ENCODE measurements around the gene FBXW12. TPM values are rescaled to one million over a fixed set of nuclear protein-coding genes. Genes with fewer than 3 reads are reported as not detected.

The FBXW12 gene
- total RNA-seq, 2 donors from 2014 or later, result not detected

DNA sequence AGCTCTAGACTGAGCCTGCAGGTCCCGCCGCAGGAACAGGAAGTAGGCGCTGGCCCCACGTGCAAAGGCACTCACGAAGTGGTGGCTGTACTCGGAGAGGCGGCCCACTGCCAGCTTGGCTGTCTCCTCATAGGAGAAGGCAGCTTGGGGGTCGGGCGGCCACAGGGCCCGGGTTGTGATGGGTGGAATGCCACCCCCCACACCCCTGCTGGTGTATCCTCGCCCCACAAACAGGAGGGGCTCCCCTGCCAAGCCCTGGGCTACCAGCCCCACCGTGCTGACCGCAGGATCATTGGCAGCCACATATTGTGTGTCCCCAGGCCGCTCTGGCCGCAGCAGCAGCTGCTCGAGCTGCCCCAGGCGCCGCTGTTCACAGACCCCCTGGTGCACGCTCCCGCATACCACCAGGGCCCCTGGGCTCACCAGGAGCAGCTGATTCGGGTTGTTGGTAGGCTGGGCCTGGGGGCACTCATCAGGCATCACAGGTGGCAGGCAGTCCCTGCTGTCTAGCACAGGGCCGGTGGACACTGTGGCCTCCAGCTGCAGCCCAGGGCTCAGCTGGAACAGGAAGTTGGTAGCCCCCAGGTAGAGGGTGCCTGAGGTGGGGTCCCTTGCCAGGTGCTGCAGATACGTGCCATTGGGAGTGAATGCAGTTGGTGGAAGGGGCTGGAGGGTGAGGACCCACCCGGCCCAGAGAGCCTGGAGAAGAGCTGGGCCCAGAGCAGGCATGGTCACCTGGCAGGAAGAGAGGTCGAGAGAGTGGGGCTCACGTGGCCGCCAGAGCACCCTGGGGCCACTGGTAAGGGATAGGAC lies 52.1 kb downstream of the FBXW12 start:
- Mint-ChIP-seq H3K9me3 (no peaks in the 10 kb centered on the region), H3K27ac (no peak overlapping the region), H3K4me3 (no peak overlapping the region), H3K4me1 (ENCODE audit: low read depth) (no peaks in the 10 kb centered on the region), H3K27me3 (ENCODE audit: low read depth) (peaks cover 19% of the 10 kb centered on the region), H3K36me3 (ENCODE audit: insufficient read depth in 2 of 2) (no peaks in the 10 kb centered on the region)
- DNase-seq (no peak), ATAC-seq (replicated peaks in 1 of 2) (no peak)

DNA sequence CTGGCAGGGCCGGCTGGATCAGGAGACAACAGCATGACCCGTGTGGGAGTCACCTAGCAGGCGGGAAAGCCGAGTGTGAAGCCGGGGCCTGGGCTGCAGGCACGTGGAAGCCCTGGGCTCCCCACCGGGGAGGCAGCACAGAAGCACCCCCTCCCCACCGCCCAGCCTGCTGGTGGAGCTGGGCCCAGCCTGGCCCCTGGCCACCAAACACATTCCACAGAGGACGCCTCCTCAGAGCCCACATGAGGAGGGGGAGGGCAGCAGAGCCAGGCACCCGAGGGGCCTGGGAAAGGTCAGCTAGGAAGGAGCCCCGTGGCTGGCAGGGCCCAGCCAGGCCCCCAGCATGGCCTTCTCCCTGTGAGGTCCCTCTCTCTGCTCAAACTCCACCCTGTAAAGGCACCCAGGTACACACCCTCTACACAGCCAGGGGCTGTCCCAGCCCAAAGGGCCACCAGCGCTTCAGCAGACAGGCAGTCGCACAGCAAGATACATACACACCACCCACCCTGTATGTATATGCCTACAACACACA lies 53.3 kb downstream of the FBXW12 start:
- no peak overlapping the region for H3K27ac Mint-ChIP-seq
- H3K36me3 Mint-ChIP-seq (ENCODE audit: insufficient read depth in 2 of 2), result no peaks in the 10 kb centered on the region
- ATAC-seq (replicated peaks in 1 of 2) (no peak), DNase-seq (no peak)
- H3K4me1 Mint-ChIP-seq (ENCODE audit: low read depth), result no peaks in the 10 kb centered on the region
- H3K4me3 Mint-ChIP-seq, result no peak overlapping the region
- H3K9me3 Mint-ChIP-seq, result no peaks in the 10 kb centered on the region
- H3K27me3 Mint-ChIP-seq (ENCODE audit: low read depth), result peaks cover 19% of the 10 kb centered on the region

DNA sequence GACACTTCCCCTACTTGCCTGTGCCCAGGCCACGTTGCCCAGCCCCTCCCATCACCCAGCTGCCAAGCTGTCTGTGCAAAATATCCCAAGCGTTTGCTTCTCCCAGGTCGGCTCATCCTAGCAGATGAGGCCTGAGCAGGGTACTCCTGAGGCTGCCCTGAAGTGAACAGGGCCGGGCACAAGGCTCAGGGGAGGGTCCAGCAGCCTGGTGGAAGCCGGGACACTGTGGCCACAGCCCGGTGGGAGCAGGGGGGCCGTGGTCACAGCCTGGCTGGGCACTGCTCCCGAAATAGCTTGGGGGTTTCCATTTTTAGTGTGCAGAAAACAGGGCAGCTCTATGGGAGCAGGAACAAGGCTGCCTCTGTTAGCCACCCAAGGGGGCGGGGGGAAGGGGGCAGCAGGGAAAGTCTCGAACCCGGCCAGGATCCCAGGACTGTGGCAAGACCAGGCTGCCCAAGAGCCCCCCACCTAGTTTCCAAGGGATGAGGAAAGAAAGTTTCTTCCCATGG lies 54.4 kb downstream of the FBXW12 start:
- Mint-ChIP-seq H3K4me3 (no peak overlapping the region), H3K9me3 (no peaks in the 10 kb centered on the region), H3K27ac (no peak overlapping the region), H3K27me3 (ENCODE audit: low read depth) (peaks cover 19% of the 10 kb centered on the region), H3K36me3 (ENCODE audit: insufficient read depth in 2 of 2) (no peaks in the 10 kb centered on the region), H3K4me1 (ENCODE audit: low read depth) (no peaks in the 10 kb centered on the region)
- ATAC-seq (replicated peaks in 1 of 2), result no peak
- no peak for DNase-seq

GRCh38 chr3:48426944-48427629 lies 55.1 kb downstream of the FBXW12 start:
- Mint-ChIP-seq H3K27ac (no peak overlapping the region), H3K9me3 (no peaks in the 10 kb centered on the region), H3K4me3 (no peak overlapping the region)

GRCh38 chr3:48427630-48427962 lies 55.6 kb downstream of the FBXW12 start:
- ATAC-seq (replicated peaks in 1 of 2) (no peak), DNase-seq (no peak)
- Mint-ChIP-seq H3K9me3 (no peaks in the 10 kb centered on the region), H3K4me3 (no peak overlapping the region), H3K27ac (no peak overlapping the region), H3K4me1 (ENCODE audit: low read depth) (no peaks in the 10 kb centered on the region), H3K27me3 (ENCODE audit: low read depth) (peaks cover 19% of the 10 kb centered on the region), H3K36me3 (ENCODE audit: insufficient read depth in 2 of 2) (peaks cover 0 to 2% of the 10 kb centered on the region in 2 donors)

More at GRCh38 chr3:48426944-48427629, 55.1 kb downstream of the FBXW12 start:
- no peak for ATAC-seq (replicated peaks in 1 of 2)
- H3K27me3 Mint-ChIP-seq (ENCODE audit: low read depth), result peaks cover 19% of the 10 kb centered on the region
- peaks cover 0 to 2% of the 10 kb centered on the region in 2 donors for H3K36me3 Mint-ChIP-seq (ENCODE audit: insufficient read depth in 2 of 2)
- DNase-seq, result no peak
- H3K4me1 Mint-ChIP-seq (ENCODE audit: low read depth), result no peaks in the 10 kb centered on the region

DNA sequence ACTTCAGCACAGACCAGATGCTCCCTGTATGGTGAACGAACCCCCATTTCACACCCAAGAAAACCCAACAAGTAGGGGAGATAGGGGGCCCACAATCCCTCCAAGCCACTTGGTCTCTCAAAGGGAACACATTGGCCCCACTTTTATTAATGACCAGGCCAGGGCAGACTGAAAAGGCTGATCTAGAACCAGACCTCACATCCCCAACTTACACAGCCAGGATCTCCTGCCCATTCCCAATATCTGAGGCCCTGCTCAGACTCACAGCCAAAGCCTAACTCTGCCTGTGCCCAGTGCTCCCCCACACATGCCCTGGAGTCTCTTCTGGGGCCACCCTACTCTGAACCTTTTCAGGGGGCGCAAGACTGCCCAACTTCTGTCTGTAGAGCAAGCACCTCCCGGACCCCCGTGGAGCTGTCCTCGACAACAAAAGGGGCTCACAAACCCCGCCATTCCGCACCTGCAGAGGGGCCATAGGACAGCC lies 56.1 kb downstream of the FBXW12 start:
- Mint-ChIP-seq H3K36me3 (ENCODE audit: insufficient read depth in 2 of 2) (peaks cover 0 to 2% of the 10 kb centered on the region in 2 donors), H3K4me1 (ENCODE audit: low read depth) (no peaks in the 10 kb centered on the region), H3K4me3 (peak overlapping the region; percentile 15 to 46), H3K27ac (no peak overlapping the region), H3K27me3 (ENCODE audit: low read depth) (peaks cover 19% of the 10 kb centered on the region), H3K9me3 (no peaks in the 10 kb centered on the region)
- no peak for ATAC-seq (replicated peaks in 1 of 2)
- no peak for DNase-seq

DNA sequence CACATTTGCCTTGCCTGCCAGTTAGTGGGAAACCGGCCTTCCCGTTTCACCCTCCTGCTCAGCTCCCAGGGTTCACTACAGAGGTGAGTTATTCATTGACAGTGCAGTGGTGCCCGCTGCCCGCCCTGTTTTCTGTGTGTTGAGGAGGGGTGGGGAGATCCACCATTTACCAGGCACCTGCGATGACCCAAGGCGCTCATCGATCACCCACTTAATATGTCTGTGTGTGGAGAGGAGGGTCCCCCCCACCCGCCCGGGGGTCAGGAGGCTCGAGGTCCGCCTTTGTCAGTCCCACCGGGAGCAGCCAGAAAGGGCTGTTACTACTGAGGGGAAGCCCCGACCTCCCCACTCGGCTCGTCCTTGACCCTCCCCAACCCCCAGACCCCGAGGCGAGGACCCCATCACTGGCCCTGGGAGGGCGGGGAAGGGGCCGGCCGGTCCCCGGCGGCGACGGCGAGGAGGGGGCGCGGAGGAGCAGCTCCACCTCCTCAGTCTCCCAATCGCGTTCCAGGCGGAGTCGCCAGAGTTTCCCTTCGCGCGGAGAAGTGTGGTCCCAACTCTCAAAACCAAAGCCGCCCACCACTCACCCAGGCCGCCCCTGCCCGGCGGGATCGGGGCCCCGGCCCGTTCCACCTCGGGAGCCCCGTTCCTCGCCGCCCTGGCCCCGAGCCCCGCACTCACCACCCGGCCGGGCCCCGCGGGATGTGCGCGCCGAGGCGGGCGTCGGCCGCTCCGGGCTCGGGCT lies 56.7 kb downstream of the FBXW12 start:
- Mint-ChIP-seq H3K4me1 (ENCODE audit: low read depth) (no peaks in the 10 kb centered on the region), H3K27ac (no peak overlapping the region), H3K9me3 (no peaks in the 10 kb centered on the region), H3K4me3 (peak overlapping the region; percentile 15 to 46), H3K27me3 (ENCODE audit: low read depth) (peaks cover 19% of the 10 kb centered on the region), H3K36me3 (ENCODE audit: insufficient read depth in 2 of 2) (peaks cover 0 to 2% of the 10 kb centered on the region in 2 donors)
- DNase-seq, result no peak
- peak; percentile 64 to 67 for ATAC-seq (replicated peaks in 1 of 2)

DNA sequence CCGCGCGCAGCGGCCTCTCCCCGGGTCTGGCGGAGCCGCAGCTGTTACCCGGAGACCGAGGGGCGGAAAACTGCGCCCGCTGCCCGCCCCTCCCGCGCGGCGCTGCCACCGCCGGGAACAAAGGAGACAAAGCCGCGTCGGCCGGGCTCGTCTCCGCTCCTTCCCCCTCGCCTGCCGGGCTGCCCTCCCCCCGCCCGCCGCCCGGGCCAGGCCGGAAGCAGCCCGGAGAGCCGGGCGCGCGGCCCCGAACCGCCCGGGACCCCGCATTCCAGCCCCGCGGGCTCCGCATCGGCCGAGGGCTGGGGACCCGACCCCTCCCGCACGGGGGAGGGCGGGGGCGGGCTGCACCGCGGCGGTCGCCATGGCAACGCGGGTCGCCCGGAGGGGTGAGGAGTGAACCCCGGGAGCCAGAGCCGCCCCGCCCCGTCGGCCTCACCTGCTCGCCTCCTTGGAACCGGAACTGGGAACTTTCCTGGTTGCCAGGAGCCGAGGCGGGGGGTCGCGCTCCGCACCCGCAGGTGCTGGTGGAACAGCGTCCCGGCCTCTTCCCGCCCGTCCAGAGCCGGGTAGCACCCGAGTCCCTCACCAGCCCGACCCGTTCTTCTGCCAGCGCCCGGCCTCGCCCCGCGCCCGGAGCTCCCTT lies 57.4 kb downstream of the FBXW12 start:
- Mint-ChIP-seq H3K27me3 (ENCODE audit: low read depth) (peaks cover 19% of the 10 kb centered on the region), H3K27ac (no peak overlapping the region)

GRCh38 chr3:48429960-48430707 lies 58.1 kb downstream of the FBXW12 start, which contains the start of gene PLXNB1:
PLXNB1 (minus strand) TSS chr3:48430086; CDS start chr3:48424611, 5,475 bp downstream.
- Mint-ChIP-seq H3K27ac (no peak within 1 kb of the TSS), H3K9me3 (no peaks in the 10 kb centered on the region), H3K36me3 (ENCODE audit: insufficient read depth in 2 of 2) (peaks cover 0 to 2% of the 10 kb centered on the region in 2 donors), H3K27me3 (ENCODE audit: low read depth) (peaks cover 19% of the 10 kb centered on the region), H3K4me1 (ENCODE audit: low read depth) (no peaks in the 10 kb centered on the region), H3K4me3 (peak within 1 kb of the TSS; percentile 78 to 90)
- peak; percentile 6 to 19 for ATAC-seq (replicated peaks in 1 of 2)
- DNase-seq, result no peak

More for the DNA sequence above, 57.4 kb downstream of the FBXW12 start:
- no peaks in the 10 kb centered on the region for H3K9me3 Mint-ChIP-seq
- peak overlapping the region; percentile 78 to 90 for H3K4me3 Mint-ChIP-seq
- ATAC-seq (replicated peaks in 1 of 2) (peak; percentile 71 to 82), DNase-seq (peak; percentile 63 to 64)
- peaks cover 0 to 2% of the 10 kb centered on the region in 2 donors for H3K36me3 Mint-ChIP-seq (ENCODE audit: insufficient read depth in 2 of 2)
- H3K4me1 Mint-ChIP-seq (ENCODE audit: low read depth), result no peaks in the 10 kb centered on the region

GRCh38 chr3:48430708-48431101 lies 58.7 kb downstream of the FBXW12 start:
- peaks cover 0 to 2% of the 10 kb centered on the region in 2 donors for H3K36me3 Mint-ChIP-seq (ENCODE audit: insufficient read depth in 2 of 2)
- no peak overlapping the region for H3K27ac Mint-ChIP-seq
- peak overlapping the region; percentile 78 to 90 for H3K4me3 Mint-ChIP-seq
- DNase-seq, result no peak
- H3K27me3 Mint-ChIP-seq (ENCODE audit: low read depth), result peaks cover 19% of the 10 kb centered on the region
- no peak for ATAC-seq (replicated peaks in 1 of 2)
- no peaks in the 10 kb centered on the region for H3K4me1 Mint-ChIP-seq (ENCODE audit: low read depth)
- H3K9me3 Mint-ChIP-seq, result no peaks in the 10 kb centered on the region

DNA sequence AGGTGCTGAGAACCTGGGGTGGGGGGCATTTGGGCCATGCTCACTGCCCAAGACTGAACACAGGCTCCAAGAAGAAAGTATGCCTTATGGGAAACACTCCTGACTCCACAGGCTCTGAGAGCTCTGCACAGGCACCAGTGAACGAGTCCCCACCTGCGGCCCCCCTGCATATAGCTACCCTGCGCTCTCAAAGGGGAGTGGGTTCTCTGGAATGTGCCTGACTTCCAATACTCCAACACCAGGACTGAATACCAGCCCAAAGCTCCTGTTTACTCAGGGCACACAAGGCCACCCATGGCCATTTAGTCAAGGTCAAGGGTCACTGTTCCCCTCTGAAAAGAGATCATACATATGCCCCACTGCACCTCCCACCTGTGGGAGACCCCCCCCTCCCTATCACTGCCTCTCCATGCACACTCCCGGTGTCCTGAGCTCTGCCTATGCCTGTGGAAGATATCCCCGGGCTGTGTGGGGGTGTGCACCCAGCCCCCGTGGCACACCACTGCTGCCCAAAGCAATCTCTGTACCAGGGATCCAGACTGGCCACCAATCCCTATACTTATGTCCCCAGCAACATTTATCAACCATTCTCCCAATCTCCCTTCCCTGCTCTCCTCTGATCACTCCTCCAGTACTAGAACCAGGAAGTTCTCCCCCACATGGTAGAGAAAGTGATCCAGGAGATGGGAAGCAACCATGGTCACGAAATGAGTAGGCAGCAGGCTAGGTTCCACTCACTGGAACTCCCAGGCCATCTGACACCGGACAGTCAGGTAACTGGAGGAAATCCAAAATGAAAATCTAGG lies 59.4 kb downstream of the FBXW12 start:
- Mint-ChIP-seq H3K36me3 (ENCODE audit: insufficient read depth in 2 of 2) (peaks cover 0 to 2% of the 10 kb centered on the region in 2 donors), H3K4me1 (ENCODE audit: low read depth) (no peaks in the 10 kb centered on the region), H3K4me3 (peak overlapping the region in 1 of 2 donors; percentile 25), H3K27me3 (ENCODE audit: low read depth) (peaks cover 19% of the 10 kb centered on the region), H3K9me3 (no peaks in the 10 kb centered on the region), H3K27ac (no peak overlapping the region)
- ATAC-seq (replicated peaks in 1 of 2) (no peak), DNase-seq (no peak)

Measured in activated T-cell treated with anti-CD3 and anti-CD28 coated beads, Interleukin-2, amount 50 U/mL, for 72 hours (primary cell).